Osteoblast (primary cell): ENCODE measurements around the gene MAMDC4. TPM values are rescaled to one million over a fixed set of nuclear protein-coding genes. Genes with fewer than 3 reads are reported as not detected.

Experiments used
- DNase-seq: peaks from one replicate; pipeline ENCODE4 v3.0.0; 2011; ENCODE audit warnings: low spot score, mixed read lengths; ENCODE audit not compliant: insufficient read length; ENCODE audit errors: missing footprints
- H2AFZ ChIP-seq: 2 replicates; pipeline ENCODE4 v1.6.0; 2011; ENCODE audit warnings: mild to moderate bottlenecking, low read length
- H3K27ac ChIP-seq: 2 replicates; pipeline ENCODE4 v1.5.1; 2011; ENCODE audit warnings: mild to moderate bottlenecking, low read depth, low read length, moderate library complexity
- H3K27me3 ChIP-seq: 2 replicates; pipeline ENCODE4 v1.6.0; 2012; ENCODE audit warnings: mild to moderate bottlenecking, control low read depth, inconsistent platforms, low read length, moderate library complexity; ENCODE audit not compliant: insufficient read depth
- H3K36me3 ChIP-seq: 2 replicates; pipeline ENCODE4 v1.5.1; 2011; ENCODE audit warnings: mild to moderate bottlenecking, low read length, control low read depth, moderate library complexity; ENCODE audit not compliant: insufficient read depth
- H3K4me1 ChIP-seq: 2 replicates; pipeline ENCODE4 v1.5.1; 2011; ENCODE audit warnings: mild to moderate bottlenecking, low read length, control low read depth, moderate library complexity; ENCODE audit not compliant: insufficient read depth
- H3K4me2 ChIP-seq: 2 replicates; pipeline ENCODE4 v1.6.0; 2011; ENCODE audit warnings: mild to moderate bottlenecking, low read length; ENCODE audit not compliant: insufficient read depth
- H3K4me3 ChIP-seq: fragments of 200-600 bp; sonication (generic); 3 replicates; pipeline ENCODE4 v1.5.1; 2012; ENCODE audit warnings: mild to moderate bottlenecking, low read length, inconsistent platforms; ENCODE audit not compliant: insufficient read depth
- H3K79me2 ChIP-seq: 2 replicates; pipeline ENCODE4 v1.6.0; 2012; ENCODE audit warnings: mild to moderate bottlenecking, low read length, control low read depth, inconsistent platforms; ENCODE audit not compliant: insufficient read depth
- H3K9me3 ChIP-seq: 2 replicates; pipeline ENCODE4 v1.5.1; 2011; ENCODE audit warnings: low read depth, low read length, control low read depth
- H4K20me1 ChIP-seq: 2 replicates; pipeline ENCODE4 v1.6.0; 2012; ENCODE audit warnings: mild to moderate bottlenecking, low read length, control low read depth; ENCODE audit not compliant: insufficient read depth
- CTCF ChIP-seq: IDR thresholded peaks from 2 replicates; pipeline ENCODE4 v1.5.1; 2011; ENCODE audit warnings: mild to moderate bottlenecking, low read depth, low read length, moderate library complexity; ENCODE audit errors: extremely low read depth
- total RNA-seq: library from RNA; depleted of rRNA; stranded (reverse); fragments of >200 nt; gene quantifications from 2 replicates; pipeline ENCODE4 v1.2.3, GENCODE V29; 2012

The MAMDC4 gene
- total RNA-seq, 1 donor: 1.4 TPM

GRCh38 chr9:136861874-136862457 lies 9.8 kb downstream of the MAMDC4 start:
- Histone ChIP-seq H3K79me2 (peaks cover 30% of the 10 kb centered on the region), H3K4me3 (no peak overlapping the region), H3K4me2 (no peak overlapping the region), H3K4me1 (peaks cover 15% of the 10 kb centered on the region), H3K36me3 (peaks cover 29% of the 10 kb centered on the region), H2AFZ (no peak overlapping the region), H3K9me3 (no peaks in the 10 kb centered on the region), H4K20me1 (peaks cover 20% of the 10 kb centered on the region), H3K27ac (no peak overlapping the region), H3K27me3 (no peaks in the 10 kb centered on the region)
- TF ChIP-seq CTCF: no peak
- peak; percentile 47 for DNase-seq

GRCh38 chr9:136862849-136863622 lies 10.9 kb downstream of the MAMDC4 start:
- DNase-seq: peak; percentile 78
- Histone ChIP-seq H4K20me1 (peaks cover 16% of the 10 kb centered on the region), H2AFZ (no peak overlapping the region), H3K4me3 (no peak overlapping the region), H3K27ac (no peak overlapping the region), H3K27me3 (no peaks in the 10 kb centered on the region), H3K9me3 (no peaks in the 10 kb centered on the region), H3K79me2 (peaks cover 30% of the 10 kb centered on the region), H3K4me2 (no peak overlapping the region), H3K36me3 (peaks cover 29% of the 10 kb centered on the region), H3K4me1 (peaks cover 15% of the 10 kb centered on the region)
- TF ChIP-seq CTCF: no peak

- Histone ChIP-seq H2AFZ (no peak overlapping the region), H3K9me3 (no peaks in the 10 kb centered on the region), H3K36me3 (peaks cover 29% of the 10 kb centered on the region), H4K20me1 (peaks cover 16% of the 10 kb centered on the region), H3K27me3 (no peaks in the 10 kb centered on the region), H3K4me3 (no peak overlapping the region), H3K27ac (peak overlapping the region; percentile 8), H3K79me2 (peaks cover 30% of the 10 kb centered on the region), H3K4me1 (peaks cover 15% of the 10 kb centered on the region), H3K4me2 (no peak overlapping the region)
- no peak for TF ChIP-seq CTCF
- peak; percentile 65 for DNase-seq
These were observed 11.6 kb downstream of the MAMDC4 start for GRCh38 chr9:136863623-136864273.
